Measurements from ENCODE around the gene DHRS1.

Gene DHRS1

GRCh38 chr14:24258548-24259265 lies 40.9 kb downstream of the DHRS1 start:
- Histone ChIP-seq H3K4me3 (ENCODE audit: low read depth in 1 of 2, low read length in 2 of 2) (no peak overlapping the region), H3K4me1 (ENCODE audit: control insufficient read depth in 1 of 2, insufficient read depth in 2 of 2, low read length in 2 of 2) (no peaks in the 10 kb centered on the region), H3K9me3 (ENCODE audit: control insufficient read depth in 1 of 2, low read length in 2 of 2) (no peaks in the 10 kb centered on the region), H3K27me3 (ENCODE audit: low read depth, low read length) (no peaks in the 10 kb centered on the region), H3K36me3 (ENCODE audit: control insufficient read depth in 1 of 2, insufficient read depth in 2 of 2, low read length in 2 of 2) (peaks cover 0 to 7% of the 10 kb centered on the region in 2 donors), H3K27ac (ENCODE audit: low read length) (no peak overlapping the region)

GRCh38 chr14:24258119-24258518 lies 41.5 kb downstream of the DHRS1 start:
- H3K36me3 ChIP-seq (ENCODE audit: control insufficient read depth in 1 of 2, insufficient read depth in 2 of 2, low read length in 2 of 2) = peaks cover 0 to 7% of the 10 kb centered on the region in 2 donors
- no peak overlapping the region for H3K27ac ChIP-seq (ENCODE audit: low read length)
- no peak overlapping the region for H3K4me3 ChIP-seq (ENCODE audit: low read depth in 1 of 2, low read length in 2 of 2)

GRCh38 chr14:24256960-24257359 lies 42.6 kb downstream of the DHRS1 start:
- peaks cover 4 to 7% of the 10 kb centered on the region in 2 donors for H3K36me3 ChIP-seq (ENCODE audit: control insufficient read depth in 1 of 2, insufficient read depth in 2 of 2, low read length in 2 of 2)

More at GRCh38 chr14:24258119-24258518, 41.5 kb downstream of the DHRS1 start:
- Histone ChIP-seq H3K27me3 (ENCODE audit: low read depth, low read length) (no peaks in the 10 kb centered on the region), H3K4me1 (ENCODE audit: control insufficient read depth in 1 of 2, insufficient read depth in 2 of 2, low read length in 2 of 2) (no peaks in the 10 kb centered on the region), H3K9me3 (ENCODE audit: control insufficient read depth in 1 of 2, low read length in 2 of 2) (no peaks in the 10 kb centered on the region)

GRCh38 chr14:24255931-24256711 lies 43.5 kb downstream of the DHRS1 start:
- Histone ChIP-seq H3K9me3 (ENCODE audit: control insufficient read depth in 1 of 2, low read length in 2 of 2) (no peaks in the 10 kb centered on the region), H3K4me3 (ENCODE audit: low read depth in 1 of 2, low read length in 2 of 2) (no peak overlapping the region), H3K36me3 (ENCODE audit: control insufficient read depth in 1 of 2, insufficient read depth in 2 of 2, low read length in 2 of 2) (peaks cover 4 to 7% of the 10 kb centered on the region in 2 donors), H3K27ac (ENCODE audit: low read length) (no peak overlapping the region), H3K4me1 (ENCODE audit: control insufficient read depth in 1 of 2, insufficient read depth in 2 of 2, low read length in 2 of 2) (no peaks in the 10 kb centered on the region), H3K27me3 (ENCODE audit: low read depth, low read length) (no peaks in the 10 kb centered on the region)

More at GRCh38 chr14:24256960-24257359, 42.6 kb downstream of the DHRS1 start:
- Histone ChIP-seq H3K4me1 (ENCODE audit: control insufficient read depth in 1 of 2, insufficient read depth in 2 of 2, low read length in 2 of 2) (no peaks in the 10 kb centered on the region), H3K27ac (ENCODE audit: low read length) (no peak overlapping the region), H3K9me3 (ENCODE audit: control insufficient read depth in 1 of 2, low read length in 2 of 2) (no peaks in the 10 kb centered on the region), H3K4me3 (ENCODE audit: low read depth in 1 of 2, low read length in 2 of 2) (no peak overlapping the region), H3K27me3 (ENCODE audit: low read depth, low read length) (no peaks in the 10 kb centered on the region)

- no peak overlapping the region for H3K27ac ChIP-seq (ENCODE audit: low read length)
- peaks cover 4 to 7% of the 10 kb centered on the region in 2 donors for H3K36me3 ChIP-seq (ENCODE audit: control insufficient read depth in 1 of 2, insufficient read depth in 2 of 2, low read length in 2 of 2)
- no peaks in the 10 kb centered on the region for H3K9me3 ChIP-seq (ENCODE audit: control insufficient read depth in 1 of 2, low read length in 2 of 2)
- no peaks in the 10 kb centered on the region for H3K27me3 ChIP-seq (ENCODE audit: low read depth, low read length)
- no peak overlapping the region for H3K4me3 ChIP-seq (ENCODE audit: low read depth in 1 of 2, low read length in 2 of 2)
- H3K4me1 ChIP-seq (ENCODE audit: control insufficient read depth in 1 of 2, insufficient read depth in 2 of 2, low read length in 2 of 2) = no peaks in the 10 kb centered on the region
Observed at GRCh38 chr14:24255438-24255837, 44.1 kb downstream of the DHRS1 start.

GRCh38 chr14:24254630-24255392 lies 44.8 kb downstream of the DHRS1 start:
- Histone ChIP-seq H3K4me1 (ENCODE audit: control insufficient read depth in 1 of 2, insufficient read depth in 2 of 2, low read length in 2 of 2) (no peaks in the 10 kb centered on the region), H3K36me3 (ENCODE audit: control insufficient read depth in 1 of 2, insufficient read depth in 2 of 2, low read length in 2 of 2) (peaks cover 4 to 7% of the 10 kb centered on the region in 2 donors), H3K9me3 (ENCODE audit: control insufficient read depth in 1 of 2, low read length in 2 of 2) (no peaks in the 10 kb centered on the region), H3K4me3 (ENCODE audit: low read depth in 1 of 2, low read length in 2 of 2) (no peak overlapping the region), H3K27ac (ENCODE audit: low read length) (no peak overlapping the region), H3K27me3 (ENCODE audit: low read depth, low read length) (no peaks in the 10 kb centered on the region)

GRCh38 chr14:24253936-24254335 lies 45.6 kb downstream of the DHRS1 start:
- Histone ChIP-seq H3K36me3 (ENCODE audit: control insufficient read depth in 1 of 2, insufficient read depth in 2 of 2, low read length in 2 of 2) (peaks cover 4 to 7% of the 10 kb centered on the region in 2 donors), H3K27ac (ENCODE audit: low read length) (no peak overlapping the region), H3K9me3 (ENCODE audit: control insufficient read depth in 1 of 2, low read length in 2 of 2) (no peaks in the 10 kb centered on the region), H3K27me3 (ENCODE audit: low read depth, low read length) (no peaks in the 10 kb centered on the region), H3K4me3 (ENCODE audit: low read depth in 1 of 2, low read length in 2 of 2) (no peak overlapping the region), H3K4me1 (ENCODE audit: control insufficient read depth in 1 of 2, insufficient read depth in 2 of 2, low read length in 2 of 2) (no peaks in the 10 kb centered on the region)

GRCh38 chr14:24252289-24253124 lies 47.1 kb downstream of the DHRS1 start:
- Histone ChIP-seq H3K4me1 (ENCODE audit: control insufficient read depth in 1 of 2, insufficient read depth in 2 of 2, low read length in 2 of 2) (no peaks in the 10 kb centered on the region), H3K27me3 (ENCODE audit: low read depth, low read length) (no peaks in the 10 kb centered on the region), H3K27ac (ENCODE audit: low read length) (no peak overlapping the region), H3K36me3 (ENCODE audit: control insufficient read depth in 1 of 2, insufficient read depth in 2 of 2, low read length in 2 of 2) (peaks cover 4 to 7% of the 10 kb centered on the region in 2 donors), H3K9me3 (ENCODE audit: control insufficient read depth in 1 of 2, low read length in 2 of 2) (no peaks in the 10 kb centered on the region), H3K4me3 (ENCODE audit: low read depth in 1 of 2, low read length in 2 of 2) (no peak overlapping the region)

GRCh38 chr14:24251880-24252288 lies 47.7 kb downstream of the DHRS1 start:
- H3K9me3 ChIP-seq (ENCODE audit: control insufficient read depth in 1 of 2, low read length in 2 of 2) = no peaks in the 10 kb centered on the region
- H3K27ac ChIP-seq (ENCODE audit: low read length) = no peak overlapping the region

GRCh38 chr14:24250354-24250753 lies 49.2 kb downstream of the DHRS1 start:
- Histone ChIP-seq H3K27me3 (ENCODE audit: low read depth, low read length) (no peaks in the 10 kb centered on the region), H3K27ac (ENCODE audit: low read length) (no peak overlapping the region), H3K4me3 (ENCODE audit: low read depth in 1 of 2, low read length in 2 of 2) (no peak overlapping the region), H3K9me3 (ENCODE audit: control insufficient read depth in 1 of 2, low read length in 2 of 2) (no peaks in the 10 kb centered on the region), H3K36me3 (ENCODE audit: control insufficient read depth in 1 of 2, insufficient read depth in 2 of 2, low read length in 2 of 2) (peaks cover 4 to 5% of the 10 kb centered on the region in 2 donors), H3K4me1 (ENCODE audit: control insufficient read depth in 1 of 2, insufficient read depth in 2 of 2, low read length in 2 of 2) (no peaks in the 10 kb centered on the region)

More at GRCh38 chr14:24251880-24252288, 47.7 kb downstream of the DHRS1 start:
- no peak overlapping the region for H3K4me3 ChIP-seq (ENCODE audit: low read depth in 1 of 2, low read length in 2 of 2)
- H3K36me3 ChIP-seq (ENCODE audit: control insufficient read depth in 1 of 2, insufficient read depth in 2 of 2, low read length in 2 of 2) = peaks cover 4 to 7% of the 10 kb centered on the region in 2 donors
- H3K4me1 ChIP-seq (ENCODE audit: control insufficient read depth in 1 of 2, insufficient read depth in 2 of 2, low read length in 2 of 2) = no peaks in the 10 kb centered on the region
- H3K27me3 ChIP-seq (ENCODE audit: low read depth, low read length) = no peaks in the 10 kb centered on the region

Measured in muscle layer of duodenum (tissue), 2 donors.